ENCODE results near the gene ZDHHC18. TPM values are rescaled to one million over a fixed set of nuclear protein-coding genes. Genes with fewer than 3 reads are reported as not detected.
A peak's percentile ranks its signal among the peaks of the same experiment; 100 is the strongest.

ZDHHC18 gene
- total RNA-seq, 1 experiment from 2014 or later = 33.1 TPM

GRCh38 chr1:26838474-26839338 lies 12.2 kb downstream of the ZDHHC18 start:
- Histone ChIP-seq H3K9ac (ENCODE audit: extremely low read depth, insufficient read length, low read length) (no peak overlapping the region), H2BK15ac (ENCODE audit: low read depth, low read length) (no peak overlapping the region), H3K23ac (ENCODE audit: insufficient read length, low read depth, low read length) (no peak overlapping the region), H2AK5ac (ENCODE audit: insufficient read length, low read length) (no peak overlapping the region), H2BK12ac (ENCODE audit: insufficient read length, low read depth, low read length) (no peak overlapping the region), H3K4me1 (ENCODE audit: insufficient read depth, low read length) (no peaks in the 10 kb centered on the region), H3T11ph (ENCODE audit: low read length) (no peak overlapping the region), H2BK120ac (ENCODE audit: low read depth, low read length, poor library complexity, severe bottlenecking) (no peak overlapping the region), H3K18ac (ENCODE audit: insufficient read length, low read depth, low read length) (no peak overlapping the region), H3K23me2 (ENCODE audit: insufficient read length, low read depth, low read length, poor library complexity, severe bottlenecking) (no peaks in the 10 kb centered on the region), H4K91ac (ENCODE audit: insufficient read length, low read depth, low read length) (no peak overlapping the region), H3K27me3 (ENCODE audit: insufficient read depth, low read length) (no peaks in the 10 kb centered on the region), H2BK20ac (ENCODE audit: low read depth, low read length, poor library complexity, severe bottlenecking) (no peak overlapping the region), H4K20me1 (ENCODE audit: control insufficient read depth, insufficient read depth, insufficient read length) (no peaks in the 10 kb centered on the region), H3K4ac (ENCODE audit: low read depth, low read length) (no peak overlapping the region), H3K14ac (ENCODE audit: insufficient read depth, low read length) (no peak overlapping the region), H3K27ac (ENCODE audit: insufficient read length, low read depth, low read length) (no peak overlapping the region), H4K5ac (ENCODE audit: insufficient read length, low read depth, low read length) (no peak overlapping the region), H3K79me2 (ENCODE audit: insufficient read depth, low read length) (no peaks in the 10 kb centered on the region), H2BK5ac (ENCODE audit: insufficient read length, low read length) (no peak overlapping the region), H3K79me1 (ENCODE audit: insufficient read depth, low read depth, low read length, poor library complexity, severe bottlenecking) (no peaks in the 10 kb centered on the region), H4K8ac (replicated peaks; ENCODE audit: insufficient read length, low read depth, low read length) (no peak overlapping the region), H2AFZ (ENCODE audit: low read length) (no peak overlapping the region), H3K9me3 (ENCODE audit: control insufficient read depth, low read depth, low read length) (no peaks in the 10 kb centered on the region), H3K56ac (ENCODE audit: insufficient read length, low read depth, low read length) (no peak overlapping the region), H3K4me2 (ENCODE audit: insufficient read depth, insufficient read length, low read length) (no peak overlapping the region)
- H3K9me3 Mint-ChIP-seq = no peaks in the 10 kb centered on the region; a peak in 1 of 5 replicates
- H3K36me3 Mint-ChIP-seq (ENCODE audit: insufficient read depth in 1 of 3, low read depth in 3 of 3) = peaks cover 28 to 63% (median 45%) of the 10 kb centered on the region in 3 experiments
- peak overlapping the region in 1 of 3 experiments; percentile 44; a peak in 1 of 7 replicates for H3K27ac Mint-ChIP-seq
- no peaks in the 10 kb centered on the region for H3K4me1 Mint-ChIP-seq
- H3K4me3 Mint-ChIP-seq = no peak overlapping the region
- no CpG with 5 or more reads among the region's 8 CpGs for WGBS (ENCODE audit: extremely low coverage, insufficient read length, low lambda C conversion rate)
- no peak for TF ChIP-seq CTCF (conservative IDR thresholded peaks at IDR 0.05)
- H3K27me3 Mint-ChIP-seq (ENCODE audit: low read depth) = no peaks in the 10 kb centered on the region
- DNase-seq = no peak
